Activated CD4-positive, CD25-positive, alpha-beta regulatory T cell treated with anti-CD3 and anti-CD28 coated beads, Interleukin-2, amount 50 U/mL, for 24 hours (primary cell): Measurements from ENCODE around the gene ANKRD33B.
"Not testable (repeated sequence)": the region's sequence is repeated elsewhere in the genome, so short reads cannot be mapped to it uniquely, and the experiment has no call there.

Experiments used
- ATAC-seq, 2 donors: fragments of 150-1000 bp; cut with Tn5 transposase; one replicate each; pipeline ENCODE4 v1.10.0; 2021; ENCODE audit warnings: mild to moderate bottlenecking in 1 of 2, moderate library complexity in 1 of 2

ANKRD33B gene

DNA sequence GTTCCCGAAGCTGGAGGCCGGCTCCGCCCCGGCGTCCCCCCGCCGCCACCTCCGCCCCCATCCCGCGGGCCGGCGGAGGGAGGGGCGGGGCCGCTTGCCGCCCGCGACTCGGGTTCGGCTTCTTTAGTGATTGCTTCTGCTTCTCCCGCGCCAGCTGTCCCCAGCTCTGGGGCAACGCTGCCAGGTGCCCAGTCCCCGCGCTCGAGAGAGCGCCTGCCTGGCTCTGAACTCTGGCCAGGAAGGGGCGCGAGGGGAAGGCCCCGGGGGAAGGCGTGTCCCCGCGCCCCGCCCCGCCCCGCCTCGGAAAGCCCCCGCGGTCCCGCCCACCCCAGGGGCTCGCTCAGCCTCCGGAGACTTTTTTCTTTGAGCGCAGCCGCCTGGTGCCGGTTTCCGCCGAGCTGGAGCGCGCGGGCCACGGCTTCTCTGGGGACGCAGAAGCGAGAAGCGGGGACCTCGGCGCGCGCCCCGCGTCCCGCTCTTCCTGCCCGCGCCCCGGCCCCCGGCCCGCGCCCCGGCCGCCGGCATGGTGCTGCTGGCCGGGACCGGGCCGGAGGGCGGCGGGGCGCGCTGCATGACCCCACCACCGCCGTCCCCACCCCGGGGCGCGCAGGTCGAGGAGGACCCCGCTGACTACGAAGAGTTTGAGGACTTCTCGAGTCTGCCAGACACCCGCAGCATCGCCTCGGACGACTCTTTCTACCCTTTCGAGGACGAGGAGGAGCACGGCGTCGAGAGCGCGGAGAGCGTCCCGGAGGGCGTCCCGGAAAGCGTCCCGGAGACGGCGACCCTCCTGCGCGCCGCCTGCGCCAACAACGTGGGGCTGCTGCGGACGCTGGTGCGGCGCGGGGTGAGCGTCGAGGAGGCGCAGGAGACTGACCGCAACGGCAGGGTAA, at the start of gene ANKRD33B:
ANKRD33B (plus strand) TSS at position 126 of the 893 bp plus-strand sequence; CDS start at position 524, 398 bp downstream.
- ATAC-seq, result peak; percentile 75 to 80

DNA sequence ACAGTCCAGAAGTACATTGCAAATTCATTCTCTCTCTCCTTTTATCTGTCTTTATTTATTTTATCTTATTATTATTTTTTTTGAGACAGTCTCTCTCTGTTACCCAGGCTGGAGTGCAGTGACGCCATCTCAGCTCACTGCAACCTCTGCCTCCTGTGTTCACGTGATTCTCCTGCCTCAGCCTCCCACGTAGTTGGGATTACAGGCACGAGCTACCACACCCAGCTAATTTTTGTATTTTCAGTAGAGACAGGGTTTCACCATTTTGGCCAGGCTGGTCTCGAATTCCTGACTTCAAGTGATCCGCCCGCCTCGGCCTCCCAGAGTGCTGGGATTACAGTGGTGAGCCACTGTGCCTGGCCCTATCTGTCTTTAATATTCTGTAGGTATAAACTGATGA, 49.3 kb upstream of the ANKRD33B start:
- not testable (repeated sequence) for ATAC-seq

DNA sequence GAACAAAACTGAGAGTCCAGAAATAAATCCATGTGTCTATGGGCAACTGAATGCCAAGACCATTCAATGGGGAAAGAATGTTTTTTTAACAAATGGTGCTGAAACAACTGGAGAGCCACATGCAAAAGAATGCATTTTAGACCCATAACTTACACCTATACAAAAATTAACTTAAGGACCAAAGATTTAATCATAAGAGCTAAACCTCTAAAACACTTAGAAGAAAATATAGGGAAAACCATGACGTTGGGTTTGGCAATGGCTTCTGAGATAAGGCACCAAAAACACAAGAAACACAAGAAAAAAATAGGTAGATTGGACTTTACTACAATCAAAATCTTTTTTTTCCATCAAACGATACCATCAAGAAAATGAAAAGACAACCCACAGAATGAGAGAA, 48.4 kb upstream of the ANKRD33B start:
- ATAC-seq, result no peak

DNA sequence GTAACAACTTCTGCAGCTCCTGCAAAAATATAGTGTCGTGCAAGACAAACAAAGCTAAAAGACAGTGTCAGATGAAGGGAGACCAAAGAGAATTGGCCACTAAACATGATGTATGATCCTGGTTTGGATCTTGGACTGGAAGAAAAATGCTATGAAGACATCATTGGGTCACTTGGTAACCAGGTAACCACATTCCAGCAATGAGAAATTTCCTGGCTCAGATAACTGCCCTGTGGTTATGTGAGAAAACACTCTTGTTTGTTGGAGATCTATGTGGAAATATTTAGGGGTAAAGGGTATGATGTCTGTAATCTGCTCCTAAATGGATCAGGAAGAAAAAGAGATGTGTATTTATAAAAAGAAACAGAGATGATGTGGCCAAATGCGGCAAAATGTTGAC, 45.5 kb upstream of the ANKRD33B start:
- ATAC-seq, result no peak

DNA sequence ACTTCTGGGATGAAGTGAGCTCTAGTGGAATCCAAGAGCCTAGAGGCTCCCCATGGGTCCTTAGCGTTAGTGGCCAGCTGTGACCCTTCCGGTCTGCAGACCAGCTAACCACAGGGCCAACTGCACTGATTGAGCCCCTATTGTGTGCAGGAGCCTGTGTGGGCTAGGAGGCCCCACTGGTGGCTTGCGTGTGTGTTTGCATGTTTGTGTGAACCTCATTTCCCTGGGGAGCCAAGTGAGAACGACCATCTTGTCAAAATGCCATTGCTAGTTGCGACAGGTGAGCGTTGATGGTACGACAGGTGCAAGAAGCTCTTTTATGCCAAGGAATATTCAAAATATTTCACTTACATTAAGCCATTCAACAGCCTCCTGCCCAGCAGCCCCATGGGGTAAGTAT, 44.1 kb upstream of the ANKRD33B start:
- ATAC-seq, result no peak

DNA sequence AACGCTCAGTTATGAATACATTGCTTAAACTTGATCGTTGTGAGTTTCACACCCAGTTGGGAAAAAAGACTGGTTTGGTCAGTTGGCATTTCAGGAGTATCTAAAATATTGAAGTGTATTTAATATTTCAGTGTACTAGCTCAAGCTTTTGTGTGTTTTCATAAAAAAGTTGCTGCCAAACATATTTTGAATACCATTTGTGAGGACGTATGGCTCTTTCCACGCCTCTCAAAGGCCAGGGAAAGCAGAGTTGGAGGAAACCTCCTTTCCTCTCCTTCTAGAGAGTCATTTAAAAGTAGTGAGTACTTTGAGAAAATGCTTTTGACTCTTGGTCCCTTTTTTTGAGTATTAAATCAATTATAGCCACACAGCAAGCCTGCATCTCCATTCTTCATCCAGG, 43.2 kb upstream of the ANKRD33B start:
- ATAC-seq, result no peak

DNA sequence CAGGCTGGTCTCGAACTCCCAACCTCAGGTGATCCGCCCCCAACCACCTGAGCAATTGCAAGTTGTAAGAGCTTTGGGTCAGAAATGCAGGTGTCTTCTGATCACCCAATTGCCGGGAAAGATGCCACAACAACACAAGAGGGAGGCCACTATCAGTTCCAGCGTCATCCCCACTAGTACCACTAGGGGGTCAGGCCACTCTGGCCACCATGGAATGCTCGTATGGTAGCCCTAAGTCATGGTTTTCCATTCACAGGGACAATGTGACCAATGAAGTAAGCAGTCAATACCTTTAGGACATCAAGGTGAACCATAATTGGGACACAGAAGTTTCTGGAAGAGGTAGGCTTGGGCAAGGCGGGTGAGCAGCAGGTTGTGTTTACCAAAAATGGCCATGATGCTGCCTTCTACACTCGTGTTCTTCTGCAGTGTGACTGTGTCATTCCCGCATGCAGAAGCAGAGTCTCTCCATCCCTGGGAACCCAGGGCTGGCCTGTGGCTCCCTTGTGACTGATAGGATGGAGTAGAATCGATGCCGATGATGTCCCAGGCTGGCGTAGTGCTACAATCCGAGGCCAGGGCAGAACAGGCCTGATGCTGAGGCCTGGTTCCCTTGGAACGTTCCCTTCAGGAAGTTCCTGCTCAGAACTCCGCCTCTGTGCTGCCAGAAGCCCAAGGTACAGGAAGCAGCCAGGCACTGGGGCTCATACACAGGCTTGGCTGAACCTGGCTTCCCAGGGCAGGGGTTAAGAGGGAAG, 42.2 kb upstream of the ANKRD33B start:
- no peak for ATAC-seq

DNA sequence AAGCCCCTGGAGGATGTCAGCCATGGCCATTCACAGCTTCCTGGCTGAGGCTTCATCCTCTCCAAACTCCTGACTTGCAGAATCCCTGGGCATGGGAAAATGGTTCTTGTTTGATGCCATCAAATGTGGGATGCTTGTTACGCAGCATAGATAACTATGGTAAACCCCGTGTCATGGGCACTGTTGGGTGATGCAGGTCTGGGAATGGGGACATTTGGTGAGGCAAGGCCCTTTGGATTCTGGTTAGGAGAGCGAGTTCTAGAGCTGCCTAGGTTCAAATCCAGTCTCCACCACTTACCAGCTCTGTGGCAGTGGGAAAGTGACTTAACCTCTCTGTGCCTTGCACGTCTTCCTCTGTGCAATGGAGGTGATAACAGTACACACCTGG, 41.7 kb upstream of the ANKRD33B start:
- ATAC-seq, result no peak

DNA sequence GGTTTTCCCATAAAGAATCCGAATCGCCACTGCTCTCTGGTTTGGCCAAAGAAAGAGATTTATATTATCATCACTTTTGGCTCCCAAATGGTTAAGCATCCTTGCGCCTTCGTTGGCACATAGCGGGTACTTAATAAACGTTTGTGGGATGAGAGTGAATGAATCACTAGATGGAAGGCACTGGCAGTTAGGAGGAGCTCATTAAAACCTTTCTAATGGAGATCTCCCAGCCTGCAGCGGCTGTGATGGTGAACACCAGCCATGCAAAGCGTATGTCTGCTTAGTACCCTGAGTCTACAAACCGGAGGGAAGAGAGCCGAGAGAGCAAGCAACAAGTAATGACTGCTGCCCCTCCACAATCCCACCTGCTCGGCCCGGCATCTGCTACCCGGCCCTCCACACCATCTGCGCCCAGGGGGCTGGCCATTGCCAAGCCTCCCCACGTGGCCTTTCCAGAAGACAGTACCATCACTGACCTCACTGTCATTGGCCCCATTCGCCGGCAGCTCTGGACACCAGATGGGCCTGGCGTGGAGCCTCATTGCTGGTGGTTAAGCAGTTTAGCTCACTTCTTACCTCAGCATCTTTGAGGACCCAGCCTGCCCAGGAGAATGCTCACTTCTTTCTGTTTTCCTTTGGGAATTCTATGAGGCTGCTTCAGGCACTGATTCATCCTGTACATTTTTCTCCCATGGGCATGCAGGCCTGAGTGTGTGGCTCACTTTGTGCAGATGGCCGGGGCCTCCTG, 39.3 kb upstream of the ANKRD33B start:
- ATAC-seq, result no peak

DNA sequence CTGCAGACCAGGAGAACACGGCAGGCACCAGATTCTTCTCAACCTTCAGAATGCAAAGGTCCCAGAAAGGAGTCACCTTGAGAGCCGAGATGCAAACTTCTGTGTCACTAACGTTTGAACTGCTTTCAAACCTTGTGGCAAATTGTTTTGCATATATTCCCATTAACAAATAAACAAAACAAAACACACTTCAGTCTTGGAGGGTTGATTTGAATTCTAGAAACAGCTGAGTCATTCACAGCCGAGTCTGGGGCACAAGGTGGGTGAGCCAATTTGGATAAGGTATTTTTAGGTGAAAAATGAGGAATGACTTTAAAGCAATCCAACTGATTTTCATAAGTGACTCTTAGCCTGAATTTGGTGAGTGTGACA, 38.8 kb upstream of the ANKRD33B start:
- ATAC-seq, result no peak

DNA sequence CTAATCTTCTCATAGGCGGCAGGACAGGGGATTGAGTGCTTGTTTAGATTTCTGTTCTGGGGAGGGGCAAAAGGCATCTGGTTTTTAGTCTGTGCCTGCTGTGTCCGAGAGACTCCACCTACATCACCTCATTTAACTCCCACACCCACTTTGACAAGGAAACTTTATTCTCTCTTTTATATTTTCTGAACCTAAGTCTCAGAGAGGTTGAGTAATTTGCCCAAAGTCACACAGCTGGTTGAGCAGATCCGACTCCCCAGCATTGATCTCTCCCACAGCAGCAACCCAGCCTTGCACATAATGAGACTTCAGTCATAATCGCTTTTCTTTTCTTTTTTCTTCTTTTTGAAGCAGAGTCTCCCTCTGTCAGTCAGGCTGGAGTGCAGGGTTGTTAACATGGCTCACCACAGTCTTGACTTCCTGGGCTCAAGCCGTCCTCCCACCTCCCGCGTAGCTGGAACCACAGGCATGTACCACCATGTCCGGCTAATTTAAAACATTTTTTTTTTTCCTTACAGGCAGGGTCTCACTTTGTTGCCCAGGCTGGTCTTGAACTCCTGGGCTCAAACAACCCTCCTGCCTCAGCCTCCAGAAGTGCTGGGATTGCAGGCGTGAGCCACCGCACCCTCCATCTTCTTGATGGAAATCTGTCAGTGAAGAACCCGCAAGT, 36.5 kb upstream of the ANKRD33B start:
- no peak for ATAC-seq

DNA sequence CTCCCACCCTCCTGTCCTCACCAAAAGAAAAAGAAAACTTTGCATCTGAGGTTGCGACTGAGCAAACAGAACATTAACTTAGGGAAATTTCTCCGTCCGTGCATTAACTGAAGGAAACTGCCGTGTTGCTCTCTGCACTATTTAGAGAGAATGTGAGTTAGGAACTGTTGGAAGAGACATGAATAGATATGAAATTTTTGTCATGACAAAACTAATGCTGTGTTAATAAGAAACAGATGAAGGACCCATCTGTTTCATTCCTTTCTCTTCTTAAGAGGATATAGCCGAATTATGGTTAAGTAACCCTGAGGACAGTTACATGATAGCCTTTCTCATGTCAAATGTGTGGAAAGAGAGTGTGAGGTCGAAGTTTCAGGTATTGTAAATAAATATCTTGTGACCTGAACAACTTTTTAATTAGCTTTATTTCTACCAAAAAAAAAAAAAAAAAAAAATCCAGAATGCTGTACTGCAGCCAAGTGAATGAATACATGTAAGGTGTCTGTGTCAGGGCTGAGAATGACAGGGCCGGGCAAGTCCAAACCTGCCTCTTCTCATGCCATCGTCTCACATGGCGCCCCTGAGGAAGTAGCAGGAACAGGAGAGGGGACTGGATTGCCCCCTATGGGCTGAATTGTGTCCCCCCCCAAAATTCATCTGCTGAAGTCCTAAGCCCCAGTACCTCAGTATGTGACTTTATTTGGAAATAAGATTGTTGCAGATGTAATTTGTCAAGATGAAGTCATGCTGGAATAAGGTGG, 35.6 kb upstream of the ANKRD33B start:
- ATAC-seq, result no peak

DNA sequence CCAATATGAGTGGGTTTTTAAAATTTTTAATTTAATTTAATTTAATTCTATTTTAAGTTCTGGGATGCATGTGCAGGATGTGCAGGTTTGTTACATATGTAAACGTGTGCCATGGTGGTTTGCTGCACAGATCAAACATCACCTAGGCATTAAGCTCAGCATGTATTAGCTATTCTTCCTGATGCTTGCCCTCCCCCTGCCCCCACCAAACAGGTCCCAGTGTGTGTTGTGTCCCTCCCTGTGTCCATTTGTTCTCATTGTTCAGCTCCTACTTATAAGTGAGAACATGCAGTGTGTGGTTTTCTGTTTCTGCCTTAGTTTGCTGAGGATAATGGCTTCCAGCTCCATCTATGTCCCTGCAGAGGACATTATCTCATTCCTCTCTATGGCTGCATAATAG, 35.0 kb upstream of the ANKRD33B start:
- no peak for ATAC-seq

DNA sequence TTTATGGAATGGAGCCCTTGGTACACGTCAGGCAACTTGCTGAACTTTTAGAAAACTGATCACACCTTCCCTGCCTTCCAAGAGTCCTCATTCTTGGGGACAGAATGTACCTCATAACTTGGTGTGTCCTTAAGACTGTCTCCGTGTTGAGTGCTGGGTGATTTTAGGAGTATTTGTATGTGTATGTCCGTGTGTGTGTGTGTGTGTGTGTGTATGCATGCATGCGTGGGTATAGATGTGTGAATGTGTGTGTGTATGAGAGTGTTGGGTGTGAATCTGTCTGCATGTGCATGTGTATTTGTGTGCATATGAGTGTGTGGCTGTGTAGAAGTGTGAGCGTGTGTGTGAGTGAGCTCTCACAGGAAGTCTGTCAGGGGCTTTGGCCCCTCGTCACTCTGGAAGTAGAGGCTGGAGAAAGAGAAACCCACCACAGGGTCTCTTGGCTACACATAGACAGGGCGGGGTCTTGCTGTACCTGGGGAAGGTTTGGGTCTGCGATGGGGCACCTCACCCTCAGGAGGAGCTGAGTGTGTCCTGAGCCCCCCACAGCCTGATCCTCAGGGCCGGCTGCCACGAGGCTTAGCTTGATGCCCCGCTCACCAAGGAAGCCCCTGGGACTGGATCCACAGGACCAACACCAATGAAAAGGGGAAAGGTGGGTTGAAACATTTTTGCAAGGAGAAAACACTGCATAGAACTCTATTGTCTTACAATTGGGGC, 33.1 kb upstream of the ANKRD33B start:
- no peak for ATAC-seq

DNA sequence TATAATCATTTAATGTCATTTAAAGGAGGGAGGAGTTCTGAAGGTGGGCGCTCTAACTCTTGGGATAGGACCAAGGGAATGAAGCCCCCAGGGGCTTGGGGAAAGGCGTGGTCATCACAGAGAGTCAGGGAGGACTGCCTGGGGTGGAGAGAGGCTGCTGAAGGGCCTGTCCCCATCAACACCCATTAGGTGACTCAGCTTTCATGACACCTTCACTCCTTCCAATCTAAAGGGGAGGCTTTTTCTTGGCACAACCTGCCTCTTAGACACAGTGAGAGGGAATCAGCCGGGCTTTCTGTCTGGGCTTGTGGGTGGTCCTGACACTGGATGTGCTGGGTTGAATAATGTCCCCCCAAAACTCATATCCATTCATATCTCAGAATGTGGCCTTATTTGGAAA, 31.4 kb upstream of the ANKRD33B start:
- ATAC-seq, result no peak

DNA sequence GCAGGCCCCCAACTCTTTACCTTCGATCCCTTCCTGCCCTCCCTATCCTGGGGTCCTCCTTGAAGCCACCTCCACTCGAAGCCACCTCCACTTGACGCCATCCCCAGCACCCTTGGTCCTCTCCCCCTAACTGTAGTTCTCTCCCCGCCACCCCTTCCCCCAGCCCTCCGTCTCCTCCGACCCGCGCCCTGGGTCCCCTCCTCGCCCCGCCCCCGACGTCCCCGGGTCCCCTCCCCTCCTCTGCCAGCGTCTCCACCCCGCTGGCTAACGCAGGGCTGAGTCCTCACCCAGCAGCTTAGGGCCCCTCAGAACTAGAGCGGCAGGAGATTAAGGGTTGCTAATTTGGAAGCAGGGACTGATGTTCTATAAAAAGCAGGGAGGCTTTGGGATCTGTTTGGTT, 30.6 kb upstream of the ANKRD33B start:
- ATAC-seq, result no peak

DNA sequence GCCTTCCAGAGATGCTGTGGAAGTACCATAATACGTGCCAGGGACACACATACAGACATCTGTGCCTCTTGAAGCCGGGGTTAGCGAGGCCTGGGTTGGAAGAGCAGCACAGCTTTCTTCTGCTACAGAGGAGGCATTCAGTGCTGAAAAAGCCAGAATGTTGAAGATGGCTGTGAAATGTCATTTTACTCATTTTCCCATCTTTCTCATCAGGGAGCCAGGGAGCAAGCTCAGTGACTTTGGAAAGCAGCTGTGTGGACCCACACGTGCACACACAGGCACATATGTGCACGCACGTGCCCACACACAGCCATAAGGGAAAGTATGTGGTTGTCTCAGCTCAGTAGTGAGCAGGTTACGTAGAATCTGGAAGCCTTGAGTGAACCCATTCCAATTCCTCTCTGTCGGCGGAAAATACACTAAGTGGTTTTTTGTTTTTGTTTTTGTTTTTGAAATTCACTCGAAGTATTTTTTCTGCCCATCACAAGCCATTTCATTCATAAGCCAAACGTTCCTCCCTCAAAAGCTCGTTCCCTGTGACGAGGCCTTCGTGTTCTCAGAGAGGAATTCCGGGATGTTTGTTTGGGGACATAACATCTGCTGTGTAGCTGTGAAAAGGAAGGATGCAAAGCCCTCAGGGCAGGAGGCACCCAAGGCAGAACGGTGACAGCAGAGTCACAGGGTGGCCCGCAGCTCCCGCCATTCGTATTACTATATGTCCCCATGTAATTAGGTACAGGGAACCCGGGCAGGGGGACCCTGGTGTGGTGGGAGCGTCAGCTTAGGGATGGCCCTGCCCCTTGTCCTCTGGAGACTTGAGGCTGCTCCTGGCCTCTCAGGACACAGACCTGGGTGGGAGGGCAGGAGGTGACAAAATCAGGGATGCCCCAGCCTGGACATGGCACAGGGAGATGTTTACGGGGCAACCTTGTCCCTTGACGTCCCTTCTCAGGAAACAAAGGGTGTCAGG, 29.0 kb upstream of the ANKRD33B start:
- no peak for ATAC-seq

DNA sequence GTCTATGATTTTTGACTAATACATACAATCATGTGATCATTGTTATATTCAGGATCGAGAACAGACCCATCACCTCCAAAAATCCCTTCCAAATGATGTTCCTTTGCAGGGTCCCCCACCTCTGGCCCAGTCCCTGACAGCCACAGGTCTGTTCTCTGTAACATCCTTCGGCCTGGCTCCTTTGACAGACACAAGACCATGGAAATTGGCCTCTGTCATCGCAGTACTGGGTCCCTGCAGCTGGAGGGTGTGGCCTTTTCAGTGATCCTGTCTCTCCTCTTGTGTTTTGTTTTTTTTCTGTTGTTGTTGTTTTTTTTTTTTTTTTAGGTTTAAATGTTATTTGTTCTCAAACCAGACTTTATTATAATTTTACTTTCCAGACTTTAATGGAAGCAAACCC, 27.4 kb upstream of the ANKRD33B start:
- no peak for ATAC-seq

DNA sequence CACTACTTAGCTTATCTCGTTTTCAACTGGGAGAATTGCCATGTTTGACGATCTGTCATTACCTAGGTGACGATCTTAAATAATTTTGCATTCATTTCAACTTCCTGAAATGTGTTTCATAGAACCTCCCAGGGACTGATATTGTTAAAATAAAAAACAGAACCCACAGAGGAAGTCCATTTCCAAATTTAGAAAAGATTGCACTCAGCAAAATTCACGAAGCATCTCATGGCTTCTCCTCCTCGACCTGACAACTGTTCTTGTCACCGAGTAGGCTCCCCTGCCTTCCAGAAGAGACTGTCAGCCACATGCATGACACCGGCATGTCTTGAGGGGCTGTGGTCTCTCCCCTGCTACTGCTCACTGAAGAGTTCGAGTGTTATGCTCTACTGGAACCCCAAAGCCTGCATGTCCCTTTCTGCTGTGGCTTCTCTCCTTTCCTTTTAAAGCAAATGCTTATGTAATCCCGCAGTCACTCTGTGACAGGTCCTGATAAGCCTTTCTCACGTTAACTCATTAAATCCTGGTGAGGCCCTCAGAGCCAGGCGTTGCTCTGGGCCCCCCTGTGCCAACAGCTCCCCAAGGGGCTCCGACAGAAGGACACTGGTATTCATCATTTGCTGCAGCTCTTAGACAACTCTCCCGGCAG, 26.8 kb upstream of the ANKRD33B start:
- ATAC-seq, result peak in 1 of 2 donors; percentile 17

DNA sequence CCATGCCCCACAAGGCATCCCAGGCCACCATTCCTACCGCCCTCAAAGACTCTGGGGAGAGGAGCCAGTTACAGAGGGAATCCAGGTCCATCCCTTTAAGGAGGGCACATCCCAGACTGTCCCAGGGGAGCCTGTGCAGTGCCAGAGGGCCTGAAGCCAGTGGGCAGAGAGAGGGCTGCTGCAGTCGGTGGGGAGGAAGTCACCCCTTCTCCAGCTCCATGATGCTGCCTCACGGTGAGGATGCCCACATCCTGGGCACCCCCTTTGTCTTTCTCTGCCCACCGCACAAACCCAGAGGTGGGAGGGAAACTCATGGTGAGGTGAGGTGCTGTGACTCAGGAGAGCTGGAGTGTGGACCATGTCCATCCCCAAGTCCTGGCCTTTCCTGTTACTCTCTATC, 26.2 kb upstream of the ANKRD33B start:
- ATAC-seq, result no peak
